G401 (cell line): ENCODE results near the gene ATP10A. TPM values are rescaled to one million over a fixed set of nuclear protein-coding genes. Genes with fewer than 3 reads are reported as not detected.

Source experiments
- DNase-seq: peaks from one replicate; pipeline ENCODE4 v3.0.0-alpha.2; 2015; ENCODE audit warnings: low spot score
- in situ Hi-C: cut with HindIII; loops from 2 replicates; pipeline ENCODE4 v1.10.0; 2016; ENCODE audit warnings: low sequenced_read_pairs, mixed read lengths
- total RNA-seq: library from RNA; depleted of rRNA; stranded (reverse); fragments of >200 nt; shearing (Covaris generic); gene quantifications from 2 replicates; pipeline ENCODE4 v1.2.3, GENCODE V29; 2014

Gene ATP10A
- total RNA-seq, 1 experiment from 2014 or later, result 14.1 TPM

GRCh38 chr15:25799906-25800700 is 63.0 kb downstream of the ATP10A start:
- in situ Hi-C loops, result no loop called here
- no peak for DNase-seq

DNA sequence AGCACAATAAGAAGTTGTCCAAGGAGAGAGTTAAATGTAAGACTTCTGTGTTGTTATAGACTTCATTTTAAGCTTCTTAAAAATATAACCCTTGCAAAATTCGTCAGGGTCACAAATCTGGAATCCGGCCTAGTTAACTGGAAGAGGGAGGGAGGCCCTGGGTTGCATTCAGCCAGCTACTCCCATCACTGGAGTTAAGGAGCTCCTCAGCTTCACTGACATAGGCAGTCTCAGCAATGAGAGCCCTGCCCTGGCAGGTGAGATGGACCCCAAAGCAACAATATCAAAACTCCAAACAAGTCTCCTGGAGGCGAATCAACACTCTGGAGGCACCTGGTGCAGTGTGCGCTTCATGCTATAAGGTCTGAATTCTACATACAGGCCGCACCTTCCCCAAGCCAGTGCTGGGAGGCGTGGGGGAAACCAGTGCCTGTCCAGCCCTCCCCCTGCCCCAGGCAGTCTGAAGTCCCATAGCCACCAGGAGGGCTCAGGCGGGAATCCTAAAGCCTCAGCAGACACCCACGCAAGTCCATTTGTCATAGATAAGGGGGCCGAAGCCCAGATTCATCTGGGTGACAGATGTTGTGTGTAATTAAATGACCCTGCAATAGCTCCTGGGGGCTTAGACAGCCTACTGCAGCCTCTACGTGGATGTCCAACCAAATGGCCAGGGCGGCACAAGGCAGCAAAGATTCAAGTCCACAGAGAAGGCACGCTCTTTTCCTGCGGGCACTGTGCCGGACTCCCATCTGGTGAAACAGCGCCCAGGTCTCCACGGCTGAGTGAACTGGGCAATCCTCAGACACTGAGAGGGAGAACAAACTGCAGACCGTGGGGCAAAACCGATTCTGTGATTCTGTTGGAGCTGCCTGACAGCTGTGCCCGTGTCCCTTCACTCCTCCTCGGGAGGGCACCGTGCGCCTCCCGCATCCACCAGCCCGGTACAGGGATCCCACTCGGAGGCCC is 64.9 kb downstream of the ATP10A start:
- no peak for DNase-seq
- in situ Hi-C loops, result no loop called here

GRCh38 chr15:25797511-25797935 is 65.6 kb downstream of the ATP10A start:
- no peak for DNase-seq
- in situ Hi-C loops, result no loop called here

- DNase-seq, result no peak
- in situ Hi-C loops, result no loop called here
Measured at GRCh38 chr15:25797035-25797434, 66.1 kb downstream of the ATP10A start.

- in situ Hi-C loops, result no loop called here
- no peak for DNase-seq
Measured at GRCh38 chr15:25796395-25796794, 66.7 kb downstream of the ATP10A start.

DNA sequence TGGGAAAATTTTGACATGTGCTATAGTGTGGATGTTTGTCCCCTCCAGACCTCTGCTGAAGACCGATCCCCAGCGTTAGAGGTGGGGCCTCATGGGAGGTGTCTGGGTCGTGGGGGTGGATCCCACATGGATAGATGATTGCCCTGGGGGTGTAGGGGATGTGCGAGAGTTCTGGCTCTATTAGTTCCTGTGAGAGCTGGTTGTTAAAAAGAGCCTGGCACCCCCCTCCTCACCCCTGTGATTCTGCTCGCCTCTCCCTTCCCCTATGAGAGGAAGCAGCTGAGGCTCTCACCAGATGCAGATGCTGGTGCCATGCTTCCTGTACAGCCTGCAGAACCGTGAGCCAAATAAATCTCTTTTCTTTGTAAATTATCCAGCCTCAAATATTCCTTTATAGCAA is 67.4 kb downstream of the ATP10A start:
- in situ Hi-C loops, result no loop called here
- DNase-seq, result no peak

DNA sequence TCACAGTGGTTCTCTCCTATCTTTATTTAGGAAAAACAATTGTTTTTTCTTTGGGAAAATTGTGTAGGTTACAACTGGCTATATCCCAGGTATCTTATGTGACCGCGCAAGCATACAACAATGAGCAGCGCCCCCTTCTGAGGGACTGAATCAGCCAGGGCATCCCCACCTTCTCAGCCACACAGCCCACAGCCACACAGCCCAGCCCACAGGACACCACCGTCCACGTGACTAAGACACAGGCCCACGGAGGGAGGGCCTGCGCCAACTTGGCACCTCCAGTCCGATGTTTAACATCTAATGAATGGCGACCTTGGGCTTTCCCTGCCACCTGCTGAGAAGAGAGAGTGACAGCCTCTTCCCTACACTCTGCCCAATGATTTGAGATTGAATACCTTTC is 68.1 kb downstream of the ATP10A start:
- no peak for DNase-seq
- in situ Hi-C loops, result no loop called here

DNA sequence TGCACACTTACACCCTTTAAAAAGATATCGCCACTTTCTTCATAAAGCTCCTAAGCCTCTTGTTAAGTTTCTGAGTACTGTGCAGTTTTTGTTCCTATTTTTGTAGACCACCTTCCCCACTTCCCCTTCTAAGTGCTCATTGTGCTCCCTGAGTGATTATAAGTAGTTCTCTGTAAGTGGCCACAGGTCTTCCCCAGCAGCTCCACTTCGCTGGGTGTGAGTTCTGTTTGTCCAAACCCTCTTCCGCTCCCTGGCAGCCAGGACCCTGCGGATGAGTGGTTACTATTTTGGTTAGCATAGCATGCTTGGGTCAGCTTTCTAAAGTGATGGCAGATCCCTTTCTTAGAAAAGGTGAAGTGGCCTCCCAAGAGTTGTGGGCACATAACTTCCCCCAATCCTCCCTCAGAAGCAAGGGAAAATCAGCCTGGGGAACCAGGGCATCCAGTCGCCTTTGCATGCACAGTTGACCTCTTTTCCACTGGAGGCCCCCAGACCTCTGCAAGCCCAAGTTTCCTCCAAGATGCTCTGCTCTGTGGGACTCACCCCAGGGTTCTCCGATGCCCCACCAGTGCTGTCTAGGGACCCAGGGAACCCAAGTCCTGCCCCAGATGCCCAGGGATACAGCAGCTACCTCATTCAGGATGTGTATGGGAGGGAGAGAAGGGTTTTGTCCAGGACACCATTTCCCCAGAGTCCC is 69.6 kb downstream of the ATP10A start:
- in situ Hi-C loops, result no loop called here
- no peak for DNase-seq

GRCh38 chr15:25792128-25792527 is 71.0 kb downstream of the ATP10A start:
- in situ Hi-C loops, result no loop called here
- DNase-seq, result no peak

- in situ Hi-C loops, result no loop called here
- DNase-seq, result peak; percentile 55
Measured at GRCh38 chr15:25790000-25790660, 73.0 kb downstream of the ATP10A start.

- DNase-seq, result no peak
- in situ Hi-C loops, result no loop called here
Measured at GRCh38 chr15:25789616-25789999, 73.5 kb downstream of the ATP10A start.

DNA sequence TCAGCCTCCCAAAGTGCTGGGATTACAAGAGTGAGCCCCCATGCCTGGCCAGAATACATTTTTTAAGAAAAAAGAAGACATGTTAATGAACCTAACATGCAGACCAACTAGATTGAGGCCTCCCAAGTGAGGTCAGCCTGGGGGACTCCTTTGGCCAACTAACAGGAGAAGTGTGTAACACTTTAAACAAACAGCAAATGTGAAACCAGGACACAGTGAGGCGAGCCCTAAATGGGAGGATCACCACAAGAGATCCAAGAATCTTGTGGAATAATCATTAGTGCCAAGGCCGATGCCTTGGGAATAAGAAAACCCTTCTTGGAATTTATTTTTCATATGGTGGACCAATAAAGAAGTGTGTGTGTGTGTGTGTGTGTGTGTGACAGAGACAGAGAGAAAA is 73.9 kb downstream of the ATP10A start:
- no peak for DNase-seq
- in situ Hi-C loops, result no loop called here

DNA sequence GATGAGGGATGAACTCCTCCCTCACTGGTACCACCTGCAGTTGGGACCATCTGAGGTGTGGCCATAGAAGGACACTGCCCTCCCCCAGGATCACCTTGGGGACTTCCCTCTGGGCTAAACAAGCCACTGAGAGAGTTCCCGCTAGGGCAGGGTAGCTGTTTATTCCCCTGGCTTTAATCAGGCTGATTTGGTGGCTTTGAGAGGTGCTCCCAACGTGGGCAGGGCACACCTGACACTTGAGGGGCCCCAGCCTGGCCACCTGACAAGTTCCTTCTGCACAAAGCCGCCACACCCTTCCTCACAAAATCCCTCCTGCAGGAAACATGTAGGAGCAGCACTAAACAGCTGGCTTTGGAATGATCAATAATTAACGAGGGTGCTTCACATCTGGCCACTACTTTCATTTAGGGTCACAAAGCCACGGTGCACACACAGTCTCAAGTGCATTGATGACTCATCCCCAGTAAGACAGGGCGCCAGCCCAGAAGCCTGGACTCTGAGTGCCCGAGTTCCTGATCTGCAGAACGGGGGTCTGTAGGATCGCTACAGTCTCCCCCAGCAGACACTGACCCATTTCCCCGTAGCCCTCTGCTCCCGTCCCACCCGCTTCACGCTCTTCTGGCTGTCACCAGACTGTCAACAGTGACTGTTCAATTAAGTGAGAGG is 75.1 kb downstream of the ATP10A start:
- in situ Hi-C loops, result no loop called here
- no peak for DNase-seq

- in situ Hi-C loops, result no loop called here
- DNase-seq, result no peak
Measured at GRCh38 chr15:25787381-25787780, 75.7 kb downstream of the ATP10A start.

DNA sequence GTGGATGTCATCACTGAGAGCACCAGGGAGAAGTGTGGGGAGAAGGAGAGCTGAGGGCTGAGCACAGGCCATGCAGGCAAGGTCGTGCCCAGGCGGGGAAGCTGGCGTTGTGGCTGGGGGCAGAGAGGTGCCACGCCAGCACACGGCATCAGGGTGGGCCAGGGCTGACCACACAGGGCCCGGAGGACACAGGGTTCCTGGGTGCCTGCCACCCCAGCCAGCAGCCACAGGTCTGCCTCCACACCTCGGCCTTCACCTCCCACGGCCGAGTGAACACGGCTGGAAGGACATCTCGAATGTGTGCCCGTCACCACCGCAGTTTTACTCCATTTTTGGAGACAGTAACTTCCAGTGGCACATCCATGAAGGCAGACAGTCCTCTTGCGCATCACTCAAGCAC is 77.1 kb downstream of the ATP10A start:
- in situ Hi-C loops, result no loop called here
- DNase-seq, result no peak

DNA sequence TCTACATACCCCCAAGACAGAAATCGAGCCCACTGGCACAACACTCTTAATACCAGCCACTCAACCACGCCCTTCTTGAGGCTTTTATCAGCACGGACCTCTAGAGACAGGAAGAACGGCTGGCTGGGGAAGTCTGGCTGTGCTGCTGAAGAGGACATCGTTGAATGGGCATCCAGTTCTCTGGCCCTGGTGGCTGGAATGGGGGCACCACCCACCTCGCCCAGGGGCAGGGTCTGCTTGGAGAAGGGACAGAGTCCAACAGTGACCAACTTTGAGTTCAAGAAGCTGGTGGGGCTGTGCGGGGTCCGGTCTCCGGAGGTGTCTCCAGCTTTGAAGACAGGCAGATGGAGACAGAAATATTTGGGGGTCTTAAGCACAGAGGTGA is 77.5 kb downstream of the ATP10A start:
- in situ Hi-C loops, result no loop called here
- DNase-seq, result no peak

DNA sequence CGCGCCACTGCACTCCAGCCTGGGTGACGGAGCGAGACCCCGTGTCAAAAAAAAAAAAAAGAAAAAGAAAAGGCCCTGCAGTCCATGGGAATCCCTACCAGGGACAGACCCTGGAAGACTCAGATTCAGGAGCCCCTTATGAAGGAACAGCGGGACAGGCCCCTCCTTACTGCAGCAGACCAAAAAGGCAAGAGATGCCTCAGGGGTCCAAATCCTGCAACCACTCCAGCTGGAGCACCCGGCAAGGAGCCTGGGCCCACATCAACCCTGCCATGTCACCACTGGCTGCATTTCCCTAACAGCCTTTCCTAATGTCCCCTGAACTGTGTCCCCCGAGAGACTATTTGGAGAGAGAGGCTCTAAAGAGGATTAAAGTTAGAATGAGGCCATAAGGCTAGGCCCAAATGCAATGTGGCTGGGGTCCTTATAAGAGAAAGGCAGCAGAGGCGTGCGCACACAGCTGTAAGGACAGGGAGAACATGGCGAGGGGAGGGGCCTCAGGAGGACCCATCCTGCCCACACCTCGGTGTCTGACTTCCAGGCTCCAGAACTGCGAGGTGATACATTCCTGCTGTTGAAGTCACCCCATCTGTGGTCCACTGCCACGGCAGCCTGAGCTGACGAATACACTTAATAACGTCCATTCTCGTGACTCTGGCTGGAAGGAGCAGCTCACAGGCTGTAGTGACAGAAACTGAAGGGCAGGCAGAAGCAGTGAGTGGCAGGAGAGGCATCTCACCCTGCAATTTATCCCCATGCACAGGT is 78.1 kb downstream of the ATP10A start:
- DNase-seq, result no peak
- in situ Hi-C loops, result no loop called here
